HG03280 (cell line): ENCODE measurements around the gene TP53AIP1.

Source experiments
- ATAC-seq: cut with Tn5 transposase; IDR thresholded peaks from one replicate; pipeline ENCODE4 v1.9.1; 2021; ENCODE audit warnings: mild to moderate bottlenecking, moderate library complexity; ENCODE audit not compliant: unreplicated experiment

Gene TP53AIP1

DNA sequence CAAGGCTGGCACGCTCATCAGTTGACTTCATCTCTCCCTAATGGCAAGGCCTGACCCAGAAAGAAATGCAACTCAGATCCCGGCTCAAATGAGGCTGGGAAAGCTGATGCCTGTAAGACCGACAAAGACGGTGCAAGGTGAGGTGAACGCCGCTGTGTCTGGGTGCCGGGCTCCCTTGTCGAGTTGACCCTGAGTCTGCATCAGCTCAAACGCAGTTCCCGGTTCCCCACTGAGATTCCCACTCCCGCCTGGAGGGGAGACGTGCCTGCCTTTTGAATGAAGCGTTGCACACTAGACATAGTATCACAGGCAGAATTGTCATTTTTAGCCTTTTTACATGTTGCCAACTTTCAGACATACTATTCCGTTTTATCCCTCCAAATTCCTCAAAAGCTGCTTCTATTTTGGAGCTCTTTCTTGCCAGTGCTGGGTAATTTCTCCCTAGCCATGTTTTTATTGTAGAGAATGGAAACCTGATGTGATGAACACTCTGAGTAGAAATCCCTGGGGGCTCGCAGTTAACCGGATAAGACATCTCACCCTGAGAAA is 831 bp upstream of the TP53AIP1 start:
- ATAC-seq: no peak

DNA sequence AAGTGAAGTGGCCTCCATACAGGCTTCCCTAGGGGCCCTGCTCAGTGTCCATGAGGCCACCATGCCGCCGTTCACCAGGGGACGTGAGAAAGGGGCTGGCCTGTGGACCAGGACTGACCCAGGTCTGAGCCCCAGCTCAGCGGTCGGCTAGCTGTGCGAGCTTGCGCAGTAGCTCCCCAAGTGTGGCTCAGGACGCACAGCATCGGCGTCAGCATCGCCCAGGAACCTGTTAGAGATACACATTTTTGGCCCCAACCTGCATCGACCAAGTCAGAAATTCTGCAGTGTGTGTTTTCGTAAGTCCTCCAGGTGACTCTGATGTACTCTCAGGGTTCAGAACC is 429 bp downstream of the TP53AIP1 start:
- no peak for ATAC-seq

DNA sequence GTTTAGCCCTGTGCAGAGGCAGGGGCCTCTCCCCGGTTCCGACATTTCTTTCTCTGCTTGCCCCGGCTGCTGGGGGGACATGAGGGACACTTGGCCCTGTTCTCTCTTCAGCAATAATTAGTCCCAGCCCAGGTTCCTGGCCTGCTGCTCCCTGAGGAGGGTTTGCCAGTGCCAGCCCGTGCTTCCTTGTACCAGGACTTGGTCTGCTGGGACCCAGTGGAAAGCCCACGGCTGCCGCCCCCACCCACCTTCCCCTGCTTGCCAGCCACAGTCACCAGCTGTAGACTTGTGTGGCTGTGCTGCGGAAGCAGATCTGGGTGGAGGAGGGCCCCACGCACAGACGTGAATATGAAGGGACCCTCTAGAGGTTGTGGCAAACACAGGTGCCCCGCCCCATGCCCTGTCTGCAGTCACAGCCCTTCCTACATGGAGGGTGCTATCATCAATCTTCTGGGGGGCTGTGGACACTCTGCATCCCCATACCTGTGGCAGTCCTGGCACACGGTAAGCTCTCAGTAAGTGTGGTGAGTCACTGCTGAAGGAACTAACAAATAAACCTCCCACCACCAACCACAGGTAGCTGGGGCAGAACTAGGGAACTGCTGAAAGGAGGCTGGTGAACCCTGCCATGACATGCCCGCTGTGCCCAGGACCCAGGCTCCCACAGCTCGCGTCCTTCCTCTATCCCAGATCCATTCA is 949 bp downstream of the TP53AIP1 start:
- ATAC-seq: no peak

DNA sequence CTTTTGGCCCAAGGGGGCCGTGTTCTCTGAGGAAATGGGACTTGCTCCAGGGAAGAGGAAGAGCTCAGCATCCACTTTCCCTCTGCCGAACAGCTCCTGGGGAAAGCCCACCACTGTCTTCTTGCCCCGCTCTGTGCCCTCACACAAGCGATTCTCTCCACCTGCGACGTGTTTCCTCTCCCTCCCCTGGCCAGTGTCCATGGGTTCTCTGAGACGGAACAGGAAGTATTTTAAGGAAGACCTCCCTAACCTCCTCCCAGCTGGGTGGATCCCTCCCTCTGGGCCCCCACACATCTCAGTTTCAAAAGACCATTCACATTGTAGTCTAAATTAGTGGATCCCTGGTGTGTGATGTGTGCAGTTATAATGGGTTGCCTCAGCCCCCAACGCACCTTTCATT is 1.6 kb downstream of the TP53AIP1 start:
- ATAC-seq: no peak

DNA sequence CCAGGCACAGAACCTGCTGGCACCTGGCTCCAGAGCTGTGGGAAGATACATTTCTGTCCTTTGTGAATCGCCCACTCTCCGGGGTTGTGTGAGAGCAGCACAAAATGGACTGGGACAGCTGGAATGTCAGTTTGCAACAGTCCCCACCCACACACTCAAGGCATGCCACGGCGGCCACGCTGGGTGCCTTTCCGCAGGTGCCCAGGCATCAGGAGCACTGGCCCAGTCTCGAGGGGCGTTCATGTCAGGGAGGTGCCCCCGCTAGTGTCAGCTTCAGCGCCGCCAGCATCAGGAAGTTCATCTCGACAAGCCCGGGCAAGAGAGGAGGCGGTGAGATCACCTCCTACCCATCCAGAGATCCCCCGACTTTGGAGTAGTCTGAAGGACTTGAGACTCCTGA is 2.1 kb downstream of the TP53AIP1 start:
- no peak for ATAC-seq

DNA sequence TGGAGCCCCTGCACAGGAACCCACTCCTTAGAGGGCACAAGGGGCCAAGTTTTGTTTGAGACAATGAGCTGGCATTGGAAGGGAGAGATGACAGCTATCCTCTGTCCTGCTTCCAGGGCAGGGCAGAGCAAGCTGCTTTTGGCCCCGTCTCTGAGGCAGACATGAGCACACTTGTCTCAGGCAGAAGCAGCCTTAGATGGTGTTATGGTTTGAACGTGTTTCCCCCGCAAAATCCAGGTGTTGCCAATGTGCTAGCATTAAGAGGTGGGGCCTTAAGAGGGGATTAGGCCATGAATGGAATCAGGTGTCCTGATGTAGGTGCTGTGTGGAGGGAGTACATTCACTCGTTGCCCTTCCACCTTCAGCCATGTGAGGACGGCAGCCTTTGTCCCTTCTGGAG is 2.5 kb downstream of the TP53AIP1 start:
- no peak for ATAC-seq

DNA sequence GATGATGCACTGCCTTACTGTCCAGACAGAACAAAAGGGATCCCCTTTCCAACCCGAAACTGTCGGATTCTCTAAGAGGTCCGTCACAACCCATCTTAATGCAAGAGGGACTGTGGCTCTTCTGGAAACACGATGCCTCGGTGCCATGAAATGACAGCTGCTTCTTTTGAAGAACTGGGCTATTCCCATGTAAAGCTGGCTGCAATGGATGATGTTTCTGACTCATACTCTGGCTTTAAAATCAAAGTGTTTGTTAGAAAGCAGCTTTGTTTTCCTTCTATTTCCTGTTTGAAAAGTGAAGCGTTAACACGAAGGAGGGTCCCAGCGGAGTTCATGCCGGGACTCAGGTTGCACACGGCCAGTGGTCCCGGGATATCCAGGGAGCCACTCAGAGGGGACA is 3.1 kb downstream of the TP53AIP1 start:
- ATAC-seq: no peak

DNA sequence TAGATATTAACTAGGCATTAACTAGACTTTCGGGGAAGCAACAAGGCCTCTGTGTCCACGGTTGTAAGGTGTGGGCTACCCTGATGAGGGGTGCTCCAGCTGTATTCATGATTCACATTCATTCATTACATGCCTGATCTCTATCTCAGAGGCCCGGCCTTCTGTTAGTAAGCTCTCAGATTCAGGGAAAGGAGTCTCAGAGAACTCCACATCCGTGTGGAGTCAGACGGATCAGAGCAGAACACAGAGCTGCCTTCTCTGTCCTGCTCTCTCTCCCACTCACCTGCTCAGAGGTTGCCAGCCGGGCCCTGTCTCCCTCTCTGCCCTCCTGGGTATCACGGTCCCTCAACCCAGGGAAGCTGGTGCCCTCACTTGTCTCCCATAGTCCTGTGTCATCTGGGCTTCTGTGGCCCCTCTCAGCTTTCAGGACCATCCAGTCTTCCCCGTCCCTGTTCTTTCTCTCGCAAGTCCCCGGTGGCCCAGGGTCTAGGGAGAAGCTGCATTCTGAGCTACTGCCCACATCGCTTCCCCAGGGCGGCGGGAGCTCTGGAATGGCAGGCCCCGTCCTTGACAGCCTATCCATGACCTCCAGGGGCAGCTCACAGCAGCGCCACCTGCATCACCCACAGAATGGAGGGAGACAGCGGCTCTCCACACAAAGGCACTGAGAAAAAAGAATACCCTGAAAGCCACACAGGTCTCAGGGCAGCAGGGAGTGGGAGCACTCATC is 4.3 kb downstream of the TP53AIP1 start:
- ATAC-seq: no peak

DNA sequence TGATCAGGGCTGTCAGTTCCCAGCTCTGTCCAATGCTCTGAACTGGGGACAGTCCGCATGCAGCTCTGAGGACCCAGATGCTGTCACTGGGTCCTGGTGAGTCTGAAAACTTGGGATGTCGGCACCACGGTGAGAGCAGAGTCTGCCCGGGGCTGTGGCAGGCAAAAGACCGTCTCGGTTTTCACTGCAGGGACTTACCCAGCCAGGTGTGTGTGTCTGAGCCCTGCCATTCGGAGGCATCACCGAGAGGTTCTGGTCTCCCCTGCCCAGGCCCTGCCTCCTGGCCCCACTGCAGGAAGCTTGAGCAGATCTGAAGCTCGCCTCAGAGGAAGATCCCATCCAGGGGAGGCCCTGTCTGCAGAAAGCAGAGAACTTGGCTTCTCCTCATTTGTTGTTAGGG is 5.2 kb downstream of the TP53AIP1 start:
- ATAC-seq: no peak

DNA sequence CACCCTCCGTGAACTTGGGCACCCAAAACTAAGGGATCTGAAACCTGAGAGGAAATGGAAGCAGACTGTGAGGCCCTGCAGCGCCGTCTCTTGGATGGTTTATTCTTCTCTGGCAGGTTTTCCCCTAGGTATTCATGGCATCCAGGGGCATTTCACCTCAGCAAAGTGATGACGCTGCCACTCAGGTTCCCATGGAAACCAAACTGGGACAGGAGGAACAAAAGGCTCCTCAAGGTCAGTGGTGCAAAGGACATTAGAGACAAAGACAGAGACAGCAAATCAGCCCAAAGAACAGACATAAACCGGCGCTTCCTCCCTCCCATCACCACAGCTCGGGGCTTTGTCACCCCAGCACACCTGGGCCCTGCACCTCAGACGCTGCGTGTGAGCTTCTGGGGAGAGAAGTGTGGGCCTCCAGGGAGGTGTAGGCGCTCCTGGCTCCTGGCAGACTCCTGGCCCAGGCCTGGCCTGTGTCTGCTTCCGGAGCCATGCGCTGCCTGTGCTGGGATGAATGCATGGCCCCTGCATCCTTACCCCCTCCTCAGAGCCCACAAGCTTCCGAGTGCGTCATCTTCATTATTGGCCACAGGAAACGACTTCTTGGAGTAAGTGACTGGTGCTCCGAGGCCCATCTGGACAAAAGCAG is 5.9 kb downstream of the TP53AIP1 start:
- no peak for ATAC-seq

DNA sequence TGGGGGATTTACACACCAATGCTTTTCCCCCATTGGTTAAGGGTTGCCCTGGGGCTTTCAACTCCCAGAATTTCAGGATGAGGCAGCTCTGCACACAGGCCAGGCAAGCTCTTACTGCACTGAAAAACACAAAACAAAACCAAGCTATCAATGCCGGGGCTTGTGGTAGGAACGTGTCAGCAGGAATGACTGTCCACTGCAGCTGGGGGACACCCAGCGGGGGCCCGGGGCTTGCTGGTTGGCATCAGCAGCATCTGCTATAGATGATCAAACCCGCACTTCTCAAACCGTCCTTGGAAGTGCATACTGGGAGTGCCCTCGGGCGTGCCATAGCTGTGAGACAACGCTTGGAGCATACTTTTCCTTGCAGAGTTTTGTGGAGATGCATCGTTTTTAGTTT is 7.7 kb downstream of the TP53AIP1 start:
- no peak for ATAC-seq

DNA sequence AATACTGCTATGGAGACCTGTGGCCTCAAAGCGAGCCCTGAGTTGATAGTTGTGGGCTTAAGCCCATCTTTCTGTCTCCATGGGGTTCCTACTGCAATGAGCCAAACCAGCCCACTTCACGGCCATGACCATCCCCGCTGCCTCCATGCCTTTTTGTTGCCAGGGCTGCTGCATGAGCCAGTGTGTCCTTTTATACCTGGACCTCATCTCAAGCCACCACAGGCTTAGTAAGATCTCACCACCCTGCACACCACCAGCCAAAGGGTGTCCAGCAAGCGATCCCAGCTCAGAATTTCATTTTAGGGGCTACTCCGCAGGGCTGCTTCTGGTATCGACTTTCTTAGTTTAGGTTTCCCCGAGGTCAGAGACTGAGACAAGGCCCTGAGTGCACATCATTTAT is 8.3 kb downstream of the TP53AIP1 start:
- no peak for ATAC-seq

DNA sequence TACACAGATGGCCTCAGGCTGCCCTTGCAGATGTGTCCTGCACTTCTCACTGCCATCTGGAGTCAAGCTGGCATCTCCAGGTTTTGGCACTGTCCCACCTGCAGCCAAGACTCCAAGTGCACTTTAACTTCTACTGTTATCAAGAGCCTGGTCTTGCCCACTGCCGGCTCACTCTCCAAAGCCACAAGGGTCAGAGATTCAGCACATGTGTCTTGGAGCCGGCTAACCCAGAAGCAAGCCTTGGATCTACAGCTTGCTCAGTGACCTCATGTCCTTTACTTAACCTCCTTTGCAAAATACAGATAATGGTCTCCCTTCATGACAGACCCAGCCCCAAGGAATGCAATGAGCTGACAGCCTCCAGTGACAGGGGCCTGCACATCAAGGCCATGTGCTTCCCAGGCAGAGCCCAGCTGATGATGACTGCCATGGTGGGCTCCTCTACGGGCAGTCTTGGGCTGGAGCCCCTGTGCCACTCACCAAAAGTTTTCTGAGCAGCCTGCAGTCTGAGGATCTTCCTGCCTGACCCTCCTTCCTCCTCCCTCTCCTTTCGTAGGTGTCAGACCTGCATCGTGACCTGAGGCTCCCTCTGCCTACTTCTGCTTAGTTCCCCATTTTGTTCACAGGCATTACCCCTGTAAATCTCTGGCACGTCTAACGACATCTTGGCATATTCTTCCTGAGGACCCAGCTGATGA is 9.0 kb downstream of the TP53AIP1 start:
- ATAC-seq: no peak

DNA sequence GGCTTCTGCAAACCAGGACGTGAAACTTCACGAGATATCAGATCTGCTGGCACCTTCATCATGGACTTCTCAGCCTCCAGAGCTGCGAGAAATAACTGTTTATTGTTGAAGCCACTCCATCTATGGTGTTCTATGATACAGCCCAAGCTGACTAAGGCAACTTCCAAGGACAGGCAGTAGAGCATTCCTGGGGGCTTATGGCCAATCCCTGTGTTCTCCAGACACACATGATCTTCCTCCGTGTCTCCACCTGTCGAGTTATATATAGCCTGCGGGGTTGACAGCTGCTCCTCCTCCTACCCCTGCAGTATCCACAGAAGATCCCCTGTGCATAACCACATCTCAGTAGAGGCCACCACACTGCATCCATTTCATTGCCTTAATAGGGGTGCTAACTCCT is 11.0 kb downstream of the TP53AIP1 start:
- no peak for ATAC-seq

DNA sequence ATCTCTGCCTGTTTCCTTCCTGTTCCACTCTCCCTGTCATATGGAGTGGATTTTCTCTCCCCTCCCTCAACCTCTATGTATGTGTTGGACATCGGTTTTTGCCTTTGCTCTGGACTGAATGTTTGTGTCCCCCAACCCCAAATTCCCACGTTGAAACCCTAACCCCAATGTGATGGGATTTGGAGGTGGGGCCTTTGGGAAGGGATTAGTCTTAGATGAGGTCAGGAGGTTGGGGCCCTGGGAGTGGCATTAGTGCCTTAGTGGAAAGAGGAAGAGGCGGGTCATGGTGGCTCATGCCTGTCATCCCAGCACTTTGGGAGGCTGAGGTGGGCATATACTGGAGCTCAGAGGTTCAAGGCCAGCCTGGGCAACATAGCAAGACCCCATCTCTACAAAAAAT is 11.6 kb downstream of the TP53AIP1 start:
- ATAC-seq: no peak

DNA sequence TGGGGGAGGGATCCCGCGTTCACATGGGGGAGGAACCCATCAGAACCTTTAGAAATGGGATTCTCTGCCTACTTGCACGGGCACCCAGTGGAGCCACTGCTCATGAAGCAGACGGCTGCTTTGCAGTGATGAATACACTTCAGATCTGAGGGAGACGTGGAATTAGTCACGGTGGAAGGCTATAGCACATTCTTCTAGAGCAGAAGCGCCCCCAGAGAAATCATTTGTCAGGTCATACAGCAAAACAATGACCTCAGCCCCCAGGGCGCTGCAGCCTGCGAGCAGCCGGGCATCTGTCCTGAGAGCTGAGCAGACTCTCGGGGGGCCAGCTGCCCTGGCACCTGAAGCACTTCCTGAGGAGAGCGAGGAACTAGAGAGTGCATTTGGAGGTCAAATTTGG is 12.7 kb downstream of the TP53AIP1 start:
- no peak for ATAC-seq

DNA sequence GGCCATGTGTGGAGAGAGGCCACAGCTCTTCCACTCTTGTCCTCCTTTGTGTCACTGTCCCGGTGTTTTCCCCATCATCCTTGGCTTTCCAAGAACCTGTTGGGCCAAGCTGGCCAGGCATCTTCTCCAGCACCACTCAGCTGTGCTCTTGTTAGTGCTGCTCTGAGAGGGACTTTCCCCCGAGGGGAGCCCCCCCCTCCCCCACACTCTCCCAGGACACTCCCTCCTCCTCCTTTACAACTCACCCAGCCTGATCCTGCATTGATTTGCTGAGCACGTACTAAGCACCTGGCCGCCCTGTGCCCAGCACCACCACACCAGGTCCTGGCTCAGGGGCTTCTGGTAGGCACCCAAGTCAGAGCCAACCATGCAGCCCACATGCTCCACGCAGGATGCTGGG is 13.2 kb downstream of the TP53AIP1 start:
- ATAC-seq: no peak

DNA sequence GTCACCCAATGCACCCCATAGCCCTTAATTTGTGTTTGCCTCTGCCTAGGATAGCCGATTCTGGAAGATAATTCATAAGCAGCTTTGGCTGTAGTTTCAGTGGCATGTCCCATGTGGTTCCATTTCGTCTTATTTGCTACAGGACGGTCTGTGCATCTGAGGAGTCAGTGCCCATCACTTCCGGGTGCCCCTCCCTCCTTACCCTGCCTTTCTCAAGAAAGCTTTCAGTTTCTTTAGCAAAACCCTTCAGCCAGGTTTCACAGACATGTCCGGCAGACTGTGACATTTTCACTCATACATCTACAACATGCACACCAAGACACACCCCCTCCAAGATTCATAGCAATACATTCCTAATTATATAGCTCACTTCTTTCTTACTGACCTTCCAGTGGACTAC is 14.3 kb downstream of the TP53AIP1 start:
- ATAC-seq: peak; percentile 96

DNA sequence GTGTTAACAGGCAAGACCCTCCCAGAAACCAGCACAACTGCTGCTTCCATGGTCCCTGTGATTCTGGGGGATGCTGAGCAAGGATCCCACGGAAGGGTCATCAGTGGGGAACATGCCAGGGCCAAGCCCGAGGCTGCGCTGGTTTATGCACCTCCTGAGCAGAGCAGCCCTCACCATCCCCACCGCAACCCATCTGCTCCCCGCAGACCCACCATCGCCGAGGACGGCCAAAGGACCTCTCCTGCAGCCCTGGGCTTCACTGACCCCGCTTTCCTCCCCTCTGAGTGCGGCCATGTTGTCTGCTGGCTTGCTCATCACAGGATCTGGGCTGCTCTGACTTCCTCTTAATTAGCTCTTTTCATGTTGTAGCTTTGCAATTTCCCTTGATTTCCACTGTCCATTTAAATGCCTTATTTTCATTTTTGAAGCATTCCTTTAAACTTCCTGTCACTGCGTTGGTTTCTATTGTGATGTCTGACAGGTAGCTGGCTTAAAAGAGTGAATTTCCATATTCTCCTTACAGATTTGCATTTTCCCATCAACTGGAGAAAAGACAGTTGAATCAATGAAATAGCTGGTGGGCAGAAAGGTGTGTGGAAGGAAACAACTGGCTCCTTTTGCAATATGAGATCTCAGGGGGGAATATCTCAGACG is 14.9 kb downstream of the TP53AIP1 start:
- ATAC-seq: no peak

DNA sequence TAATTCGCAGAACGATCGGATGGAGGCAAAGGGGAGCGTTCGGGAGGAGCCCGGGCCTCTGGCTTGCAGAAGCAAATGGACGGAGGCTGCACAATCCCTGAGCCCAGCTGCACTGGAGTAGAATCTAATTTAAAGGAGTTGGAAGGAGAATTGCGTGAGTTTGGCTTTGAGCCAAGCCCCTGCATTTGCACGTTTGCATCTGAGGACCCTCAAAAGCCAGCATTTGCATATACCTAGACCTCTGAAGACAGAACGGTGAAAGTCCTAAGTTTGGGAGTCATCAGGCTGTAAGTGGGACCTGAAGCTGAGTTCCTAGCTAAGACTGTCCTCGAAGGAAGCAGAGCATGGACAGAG is 15.6 kb downstream of the TP53AIP1 start:
- ATAC-seq: no peak
